GM21619 (cell line): ENCODE results near the gene LORICRIN.

Experiments
- ATAC-seq: cut with Tn5 transposase; IDR thresholded peaks from one replicate; pipeline ENCODE4 v1.9.1; 2021; ENCODE audit not compliant: unreplicated experiment

The LORICRIN gene

GRCh38 chr1:153248176-153248879 lies 11.2 kb upstream of the LORICRIN start:
- ATAC-seq, result no peak

- ATAC-seq, result no peak
Measured at GRCh38 chr1:153250166-153250565, 9.3 kb upstream of the LORICRIN start.

- ATAC-seq, result no peak
Measured at GRCh38 chr1:153251087-153251486, 8.4 kb upstream of the LORICRIN start.

GRCh38 chr1:153251562-153251961 lies 7.9 kb upstream of the LORICRIN start:
- ATAC-seq, result no peak

- ATAC-seq, result no peak
Measured at GRCh38 chr1:153251988-153252387, 7.5 kb upstream of the LORICRIN start.

- no peak for ATAC-seq
Measured at GRCh38 chr1:153253076-153253475, 6.4 kb upstream of the LORICRIN start.

- no peak for ATAC-seq
Measured at GRCh38 chr1:153253693-153254092, 5.8 kb upstream of the LORICRIN start.

- no peak for ATAC-seq
Measured at GRCh38 chr1:153260585-153261280, 1.2 kb downstream of the LORICRIN start.

- ATAC-seq, result no peak
Measured at GRCh38 chr1:153261281-153262069, 2.0 kb downstream of the LORICRIN start.

- no peak for ATAC-seq
Measured at GRCh38 chr1:153262070-153262366, 2.5 kb downstream of the LORICRIN start.

- ATAC-seq, result no peak
Measured at GRCh38 chr1:153262462-153263157, 3.1 kb downstream of the LORICRIN start.

- ATAC-seq, result no peak
Measured at GRCh38 chr1:153265457-153265856, 6.0 kb downstream of the LORICRIN start.

- ATAC-seq, result no peak
Measured at GRCh38 chr1:153271711-153272110, 12.2 kb downstream of the LORICRIN start.

GRCh38 chr1:153272186-153272585 lies 12.7 kb downstream of the LORICRIN start:
- no peak for ATAC-seq

- no peak for ATAC-seq
Measured at GRCh38 chr1:153277852-153278251, 18.4 kb downstream of the LORICRIN start.

- ATAC-seq, result no peak
Measured at GRCh38 chr1:153288634-153289275, 29.3 kb downstream of the LORICRIN start.

GRCh38 chr1:153291514-153291913 lies 32.0 kb downstream of the LORICRIN start:
- ATAC-seq, result no peak

- no peak for ATAC-seq
Measured at GRCh38 chr1:153292185-153292584, 32.7 kb downstream of the LORICRIN start.

- ATAC-seq, result no peak
Measured at GRCh38 chr1:153292740-153293479, 33.4 kb downstream of the LORICRIN start.

- ATAC-seq, result no peak
Measured at GRCh38 chr1:153293480-153293775, 33.9 kb downstream of the LORICRIN start.
